MV-4-11 (cell line): ENCODE results near the gene PRRX1.

Source experiments
- DNase-seq: peaks from one replicate; lab custom pipeline; 2025; lab: John Stamatoyannopoulos, UW

Gene PRRX1

DNA sequence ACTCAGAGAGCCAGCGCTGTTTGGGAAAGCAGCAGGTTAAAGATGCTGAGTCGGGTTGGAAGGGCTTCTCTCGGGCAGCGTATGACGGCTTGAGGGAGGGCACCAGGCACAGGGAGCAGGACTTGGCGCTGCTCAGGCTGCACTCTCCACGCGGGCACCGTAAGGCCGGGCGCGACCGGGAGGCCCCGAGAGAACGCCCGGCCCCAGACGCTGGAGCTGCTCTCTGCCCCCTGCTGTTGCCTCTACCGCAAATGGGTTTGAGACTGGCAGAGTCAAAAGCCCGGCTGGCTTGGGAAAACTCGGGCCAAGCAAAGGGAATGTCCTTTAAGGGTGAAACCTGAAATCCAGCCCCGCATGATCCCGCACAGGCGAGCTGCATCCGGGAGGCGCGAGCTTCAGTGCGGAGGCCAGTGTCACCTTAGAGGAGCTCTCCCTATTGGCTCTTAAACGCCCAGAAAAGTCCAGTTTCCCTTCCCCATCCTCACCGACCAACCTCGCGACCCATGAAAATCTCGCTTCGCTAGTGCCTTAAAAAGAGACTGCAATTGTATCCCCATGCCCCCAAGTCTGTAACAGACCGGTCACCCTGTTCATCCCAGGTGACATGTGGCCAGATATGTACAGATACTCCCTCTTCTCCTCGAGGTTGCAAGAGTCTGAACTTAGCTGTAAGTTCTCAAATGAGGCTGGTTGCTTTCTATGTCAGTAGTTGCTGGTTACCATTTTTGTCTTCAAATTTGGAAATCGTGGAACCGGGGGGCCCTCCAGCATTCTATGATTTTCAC, 1.1 kb downstream of the PRRX1 start:
- DNase-seq, result no peak

DNA sequence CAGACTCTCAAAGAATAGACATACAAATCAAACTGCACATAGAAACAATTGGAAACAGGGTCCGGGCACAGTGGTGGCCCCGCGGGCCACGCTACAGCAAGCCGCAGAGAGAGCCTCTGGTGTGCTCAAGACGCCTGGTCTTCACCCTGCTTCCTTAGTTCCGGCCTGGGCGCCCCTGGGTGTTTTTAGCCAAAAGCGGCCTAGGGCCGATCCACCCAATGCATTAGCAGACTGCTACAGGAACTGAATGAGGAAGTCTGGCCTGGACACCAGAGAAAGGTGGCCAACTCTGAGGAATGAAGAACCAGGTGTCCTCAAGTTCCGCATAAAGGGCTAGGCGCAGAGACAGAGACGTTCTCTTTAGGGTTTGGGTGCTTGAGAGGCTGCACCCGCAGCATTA, 1.7 kb downstream of the PRRX1 start:
- DNase-seq, result no peak

DNA sequence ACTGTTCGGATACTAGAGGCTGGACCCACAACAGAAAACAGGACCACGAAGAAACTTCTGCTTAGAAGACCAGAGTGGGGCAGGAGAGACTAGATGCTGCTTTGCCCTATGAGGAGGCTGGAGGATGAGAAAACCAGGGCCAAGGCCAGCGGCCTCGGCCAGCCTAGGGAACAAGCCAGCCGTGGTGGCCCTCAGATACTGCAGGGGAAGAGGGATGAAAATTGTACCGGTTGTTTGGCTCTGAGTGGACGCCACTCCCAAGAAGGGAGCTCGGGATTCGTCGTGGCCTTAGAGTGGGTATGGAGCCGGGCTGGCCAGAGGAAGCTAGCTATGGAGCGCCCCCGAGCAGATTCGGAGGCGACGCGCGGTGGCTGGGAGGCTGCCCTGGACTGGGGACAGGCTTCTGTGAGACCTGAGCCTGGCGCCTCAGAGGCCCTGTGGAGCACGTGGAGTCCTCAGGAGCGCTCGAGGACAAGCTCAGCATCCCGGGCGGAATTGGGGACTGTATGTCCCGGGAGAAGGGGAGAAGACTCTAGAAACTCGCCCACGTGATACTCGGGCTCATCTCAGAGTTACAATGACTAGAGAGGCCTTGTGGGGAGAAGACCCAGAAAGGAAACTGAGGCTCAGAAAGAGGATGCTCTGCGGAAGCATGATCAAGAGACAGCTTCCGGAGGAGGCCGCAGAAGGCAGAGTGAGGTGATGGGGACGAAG, 2.8 kb downstream of the PRRX1 start:
- no peak for DNase-seq

DNA sequence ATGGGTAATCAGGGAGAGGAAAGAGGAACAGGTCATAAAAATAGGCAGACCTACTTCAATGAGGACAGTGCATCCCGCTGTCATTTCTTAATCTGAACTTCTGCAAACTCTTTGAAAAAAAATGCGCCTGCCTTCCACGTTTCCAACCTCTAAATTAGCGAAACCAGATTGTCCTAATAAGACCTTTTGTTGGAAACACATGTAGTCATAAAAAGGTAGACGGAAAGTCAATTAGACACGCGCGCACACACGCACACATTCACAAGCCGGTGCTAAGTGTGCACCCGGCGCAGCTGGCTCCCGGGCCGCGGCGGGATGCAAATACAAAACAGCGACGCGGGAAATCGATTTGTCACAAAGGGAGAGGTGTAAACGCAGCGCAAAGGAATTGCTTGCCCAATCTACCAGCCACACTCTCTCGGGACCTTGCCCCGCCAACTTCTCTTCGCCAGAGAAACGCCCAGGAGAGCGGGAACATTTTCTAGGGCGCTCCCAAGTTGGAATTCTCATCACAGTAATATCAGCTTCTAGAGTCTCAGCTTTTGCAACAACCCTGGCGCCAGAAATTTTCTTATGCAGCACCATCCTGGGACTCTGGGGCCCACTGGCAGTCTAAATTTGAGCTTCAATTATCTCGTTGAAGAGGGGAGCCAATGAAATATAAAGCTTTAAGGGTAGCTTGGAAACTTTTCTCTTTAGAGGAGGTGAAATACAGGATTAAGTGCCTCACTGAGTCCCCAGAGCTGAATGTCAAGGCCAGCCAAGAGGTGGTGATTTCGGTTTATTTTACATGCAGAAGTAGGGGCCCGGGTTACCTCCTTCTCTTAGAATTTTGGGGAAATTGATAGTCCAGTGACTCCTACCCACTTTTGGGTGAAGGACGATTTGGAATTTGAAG, 4.5 kb downstream of the PRRX1 start:
- no peak for DNase-seq

DNA sequence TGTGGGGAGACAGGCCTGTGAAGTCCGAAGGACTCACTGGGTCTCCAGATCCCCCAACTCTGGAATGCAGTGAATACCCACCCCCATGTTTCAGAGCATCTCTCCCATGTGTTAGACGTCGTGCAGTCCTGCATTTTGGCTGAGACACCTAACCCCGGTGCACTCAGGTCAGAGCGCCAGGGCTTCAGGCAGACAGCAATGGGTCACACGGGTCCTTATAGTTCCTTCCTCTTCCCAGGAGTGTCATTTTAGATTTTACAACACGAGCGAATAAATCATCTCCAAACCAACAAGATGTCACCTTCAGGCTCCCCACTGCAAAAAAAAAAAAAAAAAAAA, 5.1 kb downstream of the PRRX1 start:
- no peak for DNase-seq

DNA sequence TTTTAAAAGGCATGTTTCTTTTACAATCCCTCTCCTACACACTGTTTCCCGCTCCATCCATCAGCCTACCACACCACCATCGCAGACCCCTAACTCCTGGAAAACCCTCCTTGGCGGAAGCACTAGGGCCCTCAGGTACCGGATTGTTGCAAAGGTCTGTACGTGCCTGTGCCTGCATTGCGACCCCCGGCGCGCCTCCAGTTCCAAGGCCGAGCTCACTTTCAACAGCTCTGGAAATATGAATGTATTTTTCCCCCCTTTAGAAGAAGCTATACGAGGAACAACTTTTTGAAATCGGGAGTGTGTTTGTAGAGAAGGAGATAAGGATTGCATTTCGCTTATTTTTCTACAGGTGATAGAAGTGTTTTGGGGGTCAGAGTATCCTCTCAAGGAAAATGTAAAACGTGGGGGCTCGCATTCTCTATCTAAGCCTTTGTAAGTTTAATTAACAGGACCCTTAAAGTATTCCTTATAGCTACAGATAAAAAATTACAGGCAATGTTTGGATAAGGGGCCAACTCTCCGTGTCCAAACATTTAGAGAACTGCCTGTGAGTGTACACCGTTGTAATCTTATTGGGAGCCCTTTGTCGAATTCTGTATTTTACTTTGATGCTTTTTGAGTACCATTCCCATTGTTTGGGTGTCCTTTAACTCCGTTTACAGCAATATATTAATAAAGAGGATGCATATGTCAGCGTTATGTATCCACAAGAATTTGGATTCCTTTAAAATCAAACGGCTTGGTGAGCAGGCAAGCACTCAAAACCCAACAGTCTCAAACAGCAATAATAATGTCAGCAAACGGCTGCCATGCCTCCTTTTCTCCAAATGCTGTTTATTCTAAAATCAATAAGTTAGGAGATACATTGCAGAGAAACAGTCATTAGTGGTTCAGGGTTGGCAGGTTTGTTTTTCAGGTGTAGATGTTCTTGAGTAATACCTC, 5.9 kb downstream of the PRRX1 start:
- no peak for DNase-seq

DNA sequence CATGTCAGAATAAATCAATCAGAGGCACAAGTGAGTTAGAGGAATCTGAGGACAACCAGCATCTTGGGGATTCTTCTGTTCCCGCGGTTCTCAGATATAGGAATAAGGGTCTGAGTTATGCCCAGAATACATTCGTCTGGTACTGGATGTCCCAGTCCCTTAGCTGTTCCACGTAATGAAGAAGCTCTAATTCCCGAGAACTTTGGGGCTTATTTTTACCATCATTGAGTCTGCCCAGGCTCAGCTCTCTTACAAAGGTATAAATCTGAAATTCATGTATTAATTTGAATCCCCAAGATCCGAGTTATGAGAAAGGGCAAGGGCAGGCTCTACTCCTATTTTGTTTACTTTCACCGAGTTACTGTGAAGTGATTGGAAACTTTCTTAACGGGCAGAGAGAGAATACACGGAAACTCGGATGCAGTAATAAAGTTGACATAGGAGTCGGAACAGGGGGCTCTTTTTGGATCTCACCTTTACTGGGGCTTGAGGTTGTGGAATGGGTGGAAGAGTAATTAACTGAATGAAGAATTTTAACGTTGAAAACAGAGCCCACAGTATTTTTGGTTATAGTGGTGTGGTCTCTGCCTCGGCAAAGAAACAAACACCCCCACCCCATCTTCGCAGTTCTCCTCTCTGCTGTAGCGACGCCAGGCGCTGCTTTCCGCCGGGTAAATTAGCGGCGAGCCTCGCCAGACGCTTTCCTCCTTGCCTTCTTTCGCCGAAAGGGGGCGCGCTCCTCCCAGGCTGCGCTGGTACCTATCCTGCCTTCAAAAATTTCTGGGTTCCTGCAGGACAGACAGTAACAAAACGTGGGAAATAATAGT, 7.1 kb downstream of the PRRX1 start:
- no peak for DNase-seq

DNA sequence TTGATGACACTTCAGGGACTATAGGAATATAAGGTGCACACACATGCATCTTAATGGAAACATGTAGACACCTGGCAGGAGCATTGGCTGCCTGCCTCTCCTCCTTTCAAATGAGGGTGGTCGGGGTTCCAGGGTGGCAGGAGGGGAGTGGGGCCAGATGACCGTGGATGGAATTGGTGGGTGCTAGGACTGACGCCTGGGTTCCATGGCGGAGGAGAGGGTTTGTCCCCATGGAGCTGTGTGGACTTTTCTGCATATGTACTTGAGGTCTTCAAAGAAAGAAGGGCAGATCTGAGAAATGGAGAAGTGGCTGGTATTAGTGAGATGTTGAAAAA, 7.7 kb downstream of the PRRX1 start:
- no peak for DNase-seq

DNA sequence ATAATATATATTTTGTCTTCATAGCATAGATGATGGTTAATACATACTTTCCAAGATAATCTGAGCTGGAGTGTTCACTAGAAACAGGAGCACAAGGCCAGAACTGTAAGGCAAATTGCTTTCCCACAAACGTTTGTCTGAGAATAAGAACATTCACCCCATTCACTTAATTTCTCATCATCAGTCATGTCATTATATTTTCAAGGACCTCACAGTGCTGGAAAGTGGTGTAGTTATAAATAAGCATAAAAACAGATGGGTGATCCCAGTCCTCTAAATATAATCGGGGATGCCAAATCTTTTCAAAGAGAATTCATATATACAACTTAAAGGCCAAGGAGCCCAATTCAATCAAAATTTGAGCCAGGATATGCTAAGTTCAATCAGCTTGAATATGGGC, 8.4 kb downstream of the PRRX1 start:
- DNase-seq, result no peak

DNA sequence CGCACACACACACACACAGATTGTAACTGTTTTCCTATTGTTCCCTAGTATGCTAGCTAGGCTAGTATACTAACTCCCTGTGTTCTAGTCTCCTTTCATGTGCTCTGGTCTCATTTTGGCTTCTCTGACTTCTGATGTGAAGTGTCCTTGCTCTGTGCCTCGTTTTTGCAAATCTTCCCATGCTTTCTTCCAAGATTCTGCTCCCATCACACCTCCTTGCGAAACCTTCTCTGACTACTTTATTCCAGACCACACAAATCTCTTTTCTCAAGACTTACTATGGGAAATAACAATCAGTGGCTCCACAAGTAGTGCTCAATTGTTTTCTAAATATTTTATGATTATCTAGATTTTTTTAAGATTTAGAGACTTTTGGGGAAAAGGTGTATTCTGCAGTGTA, 10.3 kb downstream of the PRRX1 start:
- no peak for DNase-seq

DNA sequence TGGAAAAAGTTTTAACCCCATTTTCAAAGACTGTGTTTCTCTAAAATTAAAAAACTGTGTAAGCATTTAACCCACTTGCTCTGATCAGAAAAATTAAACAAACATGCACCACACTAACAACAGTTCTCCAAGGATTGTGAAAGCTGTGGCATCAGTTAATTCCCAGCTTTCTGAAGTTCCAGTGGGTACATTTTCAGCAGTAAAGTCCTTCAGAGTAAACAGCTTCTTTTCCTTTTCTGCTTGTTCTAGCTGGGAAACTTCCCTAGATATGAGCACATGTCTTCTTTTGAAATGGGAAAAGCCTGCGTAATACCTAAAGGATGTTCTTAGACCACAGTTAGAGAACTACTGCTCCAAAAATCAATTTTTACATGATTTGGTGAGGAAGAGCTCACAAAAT, 11.1 kb downstream of the PRRX1 start:
- no peak for DNase-seq

DNA sequence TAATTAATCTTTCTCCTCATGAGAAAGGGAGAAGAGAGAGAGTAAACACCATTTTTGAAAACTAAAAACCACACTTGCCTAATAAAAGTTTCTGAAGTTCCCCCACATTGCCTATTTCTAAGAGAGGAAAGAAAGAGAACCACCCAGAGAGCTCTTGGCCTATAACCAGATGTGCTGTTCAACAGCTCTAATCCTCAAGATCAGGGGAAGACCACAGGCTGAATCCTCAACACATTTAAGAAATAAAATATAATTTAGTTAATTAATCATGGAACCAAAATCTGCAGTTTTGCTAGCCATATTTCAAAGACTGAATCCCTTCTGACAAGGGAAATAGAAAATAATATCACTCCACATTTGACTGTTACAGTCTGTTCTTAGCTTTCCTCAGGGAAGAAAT, 11.9 kb downstream of the PRRX1 start:
- no peak for DNase-seq

DNA sequence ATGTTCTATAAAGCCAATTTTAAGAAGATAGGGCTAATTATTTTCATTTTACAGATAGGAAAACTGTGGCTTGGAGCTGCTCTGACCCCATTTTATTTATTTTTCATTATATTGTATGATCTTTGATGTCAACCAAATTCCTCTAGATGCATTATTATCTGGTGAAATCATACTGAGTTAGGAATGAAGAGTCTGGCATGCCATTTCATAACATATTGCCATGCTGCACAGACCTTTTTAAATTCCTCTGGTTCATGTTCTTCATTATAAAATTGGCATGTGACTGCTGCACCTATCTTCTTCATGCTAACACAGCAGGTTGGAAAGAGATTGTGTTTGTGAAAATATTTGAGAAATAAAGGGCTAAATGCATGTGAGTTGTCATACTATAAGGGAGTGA, 12.7 kb downstream of the PRRX1 start:
- DNase-seq, result no peak

DNA sequence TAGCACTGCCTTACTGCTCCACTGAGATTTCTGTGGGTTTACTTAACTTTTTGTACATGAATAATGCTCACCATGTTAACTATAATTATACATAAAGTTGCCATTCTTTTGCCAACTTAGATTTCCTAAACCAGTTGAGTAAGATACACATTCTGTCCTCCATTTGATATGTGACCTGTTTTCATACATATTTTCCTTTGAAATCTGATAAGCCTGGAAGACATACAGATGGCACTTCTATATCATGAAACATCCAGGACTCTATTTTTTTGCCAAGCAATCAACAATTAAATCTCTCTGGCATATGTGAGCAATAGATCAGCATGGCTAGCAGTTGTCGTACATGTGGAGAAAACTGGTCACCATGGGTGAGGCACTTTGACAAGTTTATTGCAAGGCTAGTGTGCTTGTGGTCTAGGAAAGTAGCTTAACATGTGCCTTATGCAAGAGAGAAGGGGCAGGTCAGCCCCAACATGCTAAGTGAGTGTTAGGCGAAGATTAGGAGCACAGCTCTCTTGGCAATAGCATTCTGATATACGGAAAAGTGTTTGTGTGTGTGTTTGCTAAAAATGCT, 14.2 kb downstream of the PRRX1 start:
- no peak for DNase-seq

DNA sequence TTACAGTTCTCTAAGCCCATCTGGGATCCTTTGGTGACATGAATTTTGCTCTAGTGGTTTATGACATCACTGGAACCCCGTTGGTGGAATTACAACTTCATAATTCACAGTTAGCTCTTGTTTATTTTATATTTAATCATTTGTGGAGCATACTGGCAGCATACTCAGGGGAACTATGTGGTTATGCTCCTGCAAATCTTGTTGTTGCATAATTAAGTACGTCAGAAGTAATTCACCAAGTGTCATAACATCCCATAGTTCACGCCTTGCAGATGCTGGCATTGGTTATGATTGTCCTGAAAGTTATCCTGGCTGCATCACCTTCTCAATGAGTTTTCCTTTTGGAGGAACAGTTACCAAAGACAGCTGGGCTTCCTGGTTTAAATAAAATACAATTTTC, 16.5 kb downstream of the PRRX1 start:
- DNase-seq, result no peak

DNA sequence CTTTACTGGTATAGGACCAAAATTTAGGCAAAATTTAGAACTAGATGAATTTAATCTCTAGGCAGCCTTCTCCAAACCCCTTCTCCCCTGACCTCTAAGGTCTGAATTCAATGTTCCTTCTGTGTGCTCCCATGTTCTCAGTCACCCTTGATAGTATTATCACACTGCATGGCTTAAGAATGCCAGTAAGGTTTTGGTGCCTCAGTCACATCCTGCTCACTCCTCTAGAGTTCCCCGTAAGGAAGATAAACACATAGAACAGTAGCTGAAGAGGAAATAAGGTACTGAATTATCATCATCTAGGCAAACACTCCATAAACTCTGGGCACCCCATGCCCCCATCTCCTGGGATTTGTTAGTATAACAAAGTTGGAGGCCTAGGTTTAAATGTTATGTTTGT, 18.2 kb downstream of the PRRX1 start:
- DNase-seq, result no peak

DNA sequence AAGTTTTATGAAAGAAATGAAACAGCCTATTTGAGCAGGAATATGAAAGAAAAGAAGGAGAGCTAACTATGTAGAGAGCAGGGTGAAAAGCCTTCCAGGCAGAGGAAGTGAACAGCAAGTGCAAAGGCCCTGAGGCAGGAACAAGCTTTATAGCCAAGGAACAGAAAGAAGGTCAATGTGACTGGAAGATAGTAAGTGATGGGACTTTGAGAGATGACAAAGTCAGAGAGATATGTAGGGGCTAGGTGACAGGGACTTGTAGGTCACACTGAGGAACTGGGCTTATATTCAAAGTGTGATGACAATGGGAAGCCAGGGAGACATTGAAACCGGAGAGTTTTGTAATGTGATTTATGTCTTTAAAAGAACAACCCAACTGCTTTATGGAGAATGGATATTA, 18.9 kb downstream of the PRRX1 start:
- DNase-seq, result no peak

DNA sequence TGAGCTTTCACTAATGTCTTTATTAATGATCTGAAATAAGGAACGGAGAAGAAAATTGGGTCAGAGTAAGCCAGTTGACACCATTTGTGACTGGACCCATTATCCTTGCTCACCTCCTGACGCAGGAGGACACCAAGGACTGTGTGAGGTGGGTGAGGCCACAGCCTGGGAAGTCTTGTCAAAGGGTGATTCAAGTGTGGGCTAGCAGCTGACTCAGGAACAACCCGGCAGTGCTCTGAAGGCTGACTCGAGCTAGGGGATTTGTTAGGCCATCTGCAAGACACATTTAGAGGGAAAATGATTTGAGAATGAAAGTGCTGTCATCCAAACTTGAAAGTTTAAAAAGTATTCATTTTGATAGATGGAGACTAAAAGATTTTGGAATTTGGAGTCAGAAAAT, 21.2 kb downstream of the PRRX1 start:
- DNase-seq, result no peak

DNA sequence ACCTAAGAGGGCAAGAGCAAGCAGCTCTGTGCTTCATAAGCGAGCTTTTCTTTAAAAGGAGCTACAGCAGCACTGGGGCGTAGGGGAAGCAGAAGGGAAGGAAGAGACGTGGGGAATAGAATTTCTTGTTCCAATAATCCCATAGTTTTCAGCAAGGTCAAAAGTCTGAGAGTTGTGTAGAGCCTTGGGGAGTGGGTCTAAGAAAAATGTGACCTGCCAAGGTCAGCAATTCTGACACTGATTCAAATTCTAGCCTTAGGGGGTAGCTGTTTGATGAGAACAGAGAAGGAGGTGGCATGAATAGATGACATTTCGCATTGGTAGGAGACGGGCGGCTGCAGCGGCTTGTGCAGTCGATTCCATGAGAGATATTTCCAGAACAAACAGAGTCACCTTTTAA, 22.4 kb downstream of the PRRX1 start:
- DNase-seq, result no peak

DNA sequence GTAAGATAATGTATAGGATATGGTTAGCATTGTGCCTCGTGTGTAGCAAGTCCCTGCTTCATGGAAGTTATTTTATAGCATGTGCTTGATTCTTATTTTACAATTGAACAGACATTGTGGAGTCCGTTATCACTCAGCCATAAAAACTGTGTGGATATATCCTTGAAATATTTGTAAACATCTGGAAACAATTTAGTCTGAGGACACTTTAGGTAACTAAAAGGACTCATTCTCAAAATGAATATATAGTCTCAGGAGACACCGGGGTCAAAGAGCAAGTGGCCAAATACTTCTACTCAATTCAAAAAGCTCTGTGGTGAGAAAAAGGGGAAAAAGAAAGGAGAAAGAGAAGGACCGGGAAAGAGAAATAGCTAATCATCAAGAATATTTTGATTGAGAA, 23.7 kb downstream of the PRRX1 start:
- DNase-seq, result no peak

DNA sequence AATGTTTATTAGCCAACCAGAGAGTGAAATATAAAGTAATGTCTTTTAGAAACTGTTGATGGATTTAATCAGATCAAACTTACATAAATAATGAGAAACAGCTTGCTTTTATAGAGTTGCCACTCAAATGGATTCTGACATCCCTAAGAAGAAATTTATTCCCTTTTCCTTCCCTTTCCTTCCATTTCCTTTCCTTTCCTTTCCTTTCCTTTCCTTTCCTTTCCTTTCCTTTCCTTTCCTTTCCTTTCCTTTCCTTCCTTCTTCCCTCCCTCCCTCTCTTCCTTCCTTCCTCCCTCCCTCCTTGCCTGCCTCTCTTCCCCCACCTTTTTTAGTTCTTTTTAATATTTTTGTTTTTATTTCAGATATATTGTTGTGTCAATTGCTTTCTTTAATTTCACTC, 27.3 kb downstream of the PRRX1 start:
- DNase-seq, result no peak
